SK-N-SH (cell line): ENCODE results near the gene RFPL4AL1. TPM values are rescaled to one million over a fixed set of nuclear protein-coding genes. Genes with fewer than 3 reads are reported as not detected.

Experiments
- CTCF ChIA-PET: fragments of 300-600, 350-600 bp; formaldehyde crosslinking; extraction: SDS; loops from one replicate; lab custom pipeline; 2021; lab: Yijun Ruan, JAX
- POLR2A ChIA-PET: fragments of 350-600 bp; sonication (Branson Sonifier 250); formaldehyde crosslinking; extraction: SDS; loops from one replicate; lab custom pipeline; 2020; ENCODE audit warnings: antibody characterized with exemption, inconsistent platforms; lab: Yijun Ruan, JAX
- DNase-seq: peaks from one replicate; pipeline ENCODE4 v3.0.0; 2012
- H2AFZ ChIP-seq: fragments of 200-600 bp; sonication (generic); 2 replicates; pipeline ENCODE4 v1.8.1; 2016; ENCODE audit warnings: antibody characterized with exemption, mild to moderate bottlenecking, low read depth
- H3F3A ChIP-seq: fragments of 200-600 bp; sonication (generic); replicated peaks from 2 replicates; pipeline ENCODE3; 2016; ENCODE audit warnings: antibody characterized with exemption, mild to moderate bottlenecking; ENCODE audit not compliant: insufficient read depth
- H3K27ac ChIP-seq, 2 experiments: fragments of 200-500 bp in 1 of 2; fragments of 200-600 bp in 1 of 2; sonication (Bioruptor generic) in 1 of 2; sonication (generic), shearing (Covaris generic) in 1 of 2; 2 replicates each; pipeline versions ENCODE4 v1.5.1 to v1.6.1; 2014 to 2016; ENCODE audit warnings: low read depth in 2 of 2, inconsistent platforms in 1 of 2, low read length in 1 of 2, mild to moderate bottlenecking in 1 of 2, mixed read lengths in 1 of 2
- H3K27me3 ChIP-seq: fragments of 200-600 bp; sonication (generic), shearing (Covaris generic); 2 replicates; pipeline ENCODE4 v1.6.1; 2016; ENCODE audit warnings: mixed run types; ENCODE audit not compliant: insufficient read depth
- H3K36me3 ChIP-seq, 2 experiments: fragments of 200-500 bp in 1 of 2; fragments of 200-600 bp in 1 of 2; sonication (Bioruptor generic) in 1 of 2; sonication (generic) in 1 of 2; replicated peaks in 1 of 2; 2 replicates each; pipeline versions ENCODE3 to v1.5.1; 2014 to 2016; ENCODE audit warnings: low read length in 1 of 2, mild to moderate bottlenecking in 1 of 2; ENCODE audit not compliant: insufficient read depth in 2 of 2, control insufficient read depth in 1 of 2
- H3K4me1 ChIP-seq, 2 experiments: fragments of 200-500 bp in 1 of 2; fragments of 200-600 bp in 1 of 2; sonication (Bioruptor generic) in 1 of 2; sonication (generic), shearing (Covaris generic) in 1 of 2; 2 replicates each; pipeline versions ENCODE4 v1.5.1 to v1.6.1; 2014 to 2016; ENCODE audit warnings: low read depth in 1 of 2, low read length in 1 of 2, mixed run types in 1 of 2; ENCODE audit not compliant: insufficient read depth in 2 of 2, control insufficient read depth in 1 of 2
- H3K4me2 ChIP-seq: fragments of 200-600 bp; sonication (generic), shearing (Covaris generic); 2 replicates; pipeline ENCODE4 v1.6.1; 2017; ENCODE audit warnings: mixed run types
- H3K4me3 ChIP-seq, 2 experiments: fragments of 200-500 bp in 1 of 2; fragments of 200-600 bp in 1 of 2; sonication (Bioruptor generic) in 1 of 2; sonication (generic), shearing (Covaris generic) in 1 of 2; 2 replicates each; pipeline versions ENCODE4 v1.5.1 to v1.8.1; 2014 to 2016; ENCODE audit warnings: low read depth in 2 of 2, inconsistent platforms in 1 of 2, low read length in 1 of 2, mild to moderate bottlenecking in 1 of 2, mixed read lengths in 1 of 2, moderate library complexity in 1 of 2
- H3K79me2 ChIP-seq: fragments of 200-600 bp; sonication (generic); 2 replicates; pipeline ENCODE4 v1.8.1; 2017; ENCODE audit warnings: mild to moderate bottlenecking; ENCODE audit not compliant: insufficient read depth
- H3K9ac ChIP-seq: fragments of 200-600 bp; sonication (generic); 2 replicates; pipeline ENCODE4 v1.6.1; 2017; ENCODE audit warnings: mixed run types
- H3K9me2 ChIP-seq: fragments of 200-600 bp; sonication (generic); 2 replicates; pipeline ENCODE4 v1.6.1; 2017; ENCODE audit warnings: mixed run types
- H3K9me3 ChIP-seq: fragments of 200-600 bp; sonication (generic); 2 replicates; pipeline ENCODE4 v1.6.1; 2017; ENCODE audit warnings: mixed run types, mild to moderate bottlenecking, moderate library complexity
- H4K20me1 ChIP-seq: fragments of 200-600 bp; sonication (generic); 2 replicates; pipeline ENCODE4 v1.6.1; 2017; ENCODE audit warnings: mild to moderate bottlenecking, mixed run types; ENCODE audit not compliant: insufficient read depth
- CHD2 ChIP-seq: fragments of 150-350 bp; IDR thresholded peaks from 2 replicates; pipeline ENCODE4 v1.6.1; 2018; ENCODE audit warnings: low read length; ENCODE audit not compliant: partially characterized antibody
- EZH2phosphoT487 ChIP-seq: fragments of 200-600 bp; sonication (generic); IDR thresholded peaks from 2 replicates; pipeline ENCODE4 v1.6.1; 2017; ENCODE audit warnings: low read depth, mixed run types, mild to moderate bottlenecking, antibody characterized with exemption, moderate library complexity, borderline replicate concordance
- GATA2 ChIP-seq: sonication (generic); formaldehyde crosslinking; IDR thresholded peaks from 2 replicates; pipeline ENCODE4 v1.5.0; 2020; ENCODE audit warnings: mild to moderate bottlenecking, missing genetic modification reagents
- IRF3 ChIP-seq: fragments of 150-350 bp; IDR thresholded peaks from 2 replicates; pipeline ENCODE4 v1.6.1; 2016; ENCODE audit warnings: mild to moderate bottlenecking, low read depth, low read length
- MAX ChIP-seq: IDR thresholded peaks from 2 replicates; pipeline ENCODE4 v1.4.0; 2012; ENCODE audit warnings: low read depth
- MEF2A ChIP-seq: IDR thresholded peaks from 2 replicates; pipeline ENCODE4 v1.4.0; 2012; ENCODE audit warnings: low read depth, borderline replicate concordance
- RXRA ChIP-seq: IDR thresholded peaks from 2 replicates; pipeline ENCODE4 v1.4.0; 2012; ENCODE audit warnings: low read depth, mild to moderate bottlenecking, borderline replicate concordance
- TAF1 ChIP-seq: IDR thresholded peaks from 2 replicates; pipeline ENCODE4 v1.6.1; 2012; ENCODE audit warnings: low read depth, mild to moderate bottlenecking, low read length, moderate library complexity, borderline replicate concordance
- TCF12 ChIP-seq: IDR thresholded peaks from 2 replicates; pipeline ENCODE4 v1.4.0; 2012
- ZBTB33 ChIP-seq: IDR thresholded peaks from 2 replicates; pipeline ENCODE4 v1.4.0; 2012; ENCODE audit warnings: low read depth, borderline replicate concordance
- WGBS: methylation state at CpG from one replicate; pipeline ENCODE4 v1.1.6; 2017; ENCODE audit warnings: low lambda C conversion rate; 5-methylcytosine and 5-hydroxymethylcytosine counted together
- polyA plus RNA-seq, 3 experiments: library from polyadenylated mRNA; depleted of rRNA; stranded (reverse); fragments of >200 nt; gene quantifications; 2 replicates each; pipeline ENCODE4 v1.2.3, GENCODE V29; 2012

The RFPL4AL1 gene
- polyA plus RNA-seq, 1 of the 3 experiments (the other 2 are of a cell fraction), result not detected

DNA sequence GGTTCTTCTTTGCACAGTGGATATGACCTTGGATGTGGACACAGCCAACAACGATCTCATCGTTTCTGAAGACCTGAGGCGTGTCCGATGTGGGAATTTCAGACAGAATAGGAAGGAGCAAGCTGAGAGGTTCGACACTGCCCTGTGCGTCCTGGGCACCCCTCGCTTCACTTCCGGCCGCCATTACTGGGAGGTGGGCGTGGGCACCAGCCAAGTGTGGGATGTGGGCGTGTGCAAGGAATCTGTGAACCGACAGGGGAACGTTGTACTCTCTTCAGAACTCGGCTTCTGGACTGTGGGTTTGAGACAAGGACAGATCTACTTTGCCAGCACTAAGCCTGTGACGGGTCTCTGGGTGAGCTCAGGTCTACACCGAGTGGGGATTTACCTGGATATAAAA lies 9.4 kb downstream of the RFPL4AL1 start:
- TF ChIP-seq MAX (no peak), EZH2phosphoT487 (no peak), ZBTB33 (no peak)
- TF ChIP-seq, all 33 proteins: peak for 0
- Histone ChIP-seq H3K4me1 (no peaks in the 10 kb centered on the region), H3K9me2 (no peaks in the 10 kb centered on the region), H2AFZ (no peak overlapping the region), H3K9me3 (no peaks in the 10 kb centered on the region), H3K27ac (no peak overlapping the region), H3K36me3 (no peaks in the 10 kb centered on the region), H3K4me3 (no peak overlapping the region), H3K79me2 (no peaks in the 10 kb centered on the region), H3K4me2 (no peak overlapping the region), H4K20me1 (no peaks in the 10 kb centered on the region), H3K9ac (no peak overlapping the region), H3F3A (no peaks in the 10 kb centered on the region), H3K27me3 (peaks cover 23% of the 10 kb centered on the region)
- ChIA-PET POLR2A (no interaction called here), CTCF (no interaction called here)
- WGBS, result 7% methylated on average over 6 of the region's 16 CpGs
- DNase-seq, result no peak

DNA sequence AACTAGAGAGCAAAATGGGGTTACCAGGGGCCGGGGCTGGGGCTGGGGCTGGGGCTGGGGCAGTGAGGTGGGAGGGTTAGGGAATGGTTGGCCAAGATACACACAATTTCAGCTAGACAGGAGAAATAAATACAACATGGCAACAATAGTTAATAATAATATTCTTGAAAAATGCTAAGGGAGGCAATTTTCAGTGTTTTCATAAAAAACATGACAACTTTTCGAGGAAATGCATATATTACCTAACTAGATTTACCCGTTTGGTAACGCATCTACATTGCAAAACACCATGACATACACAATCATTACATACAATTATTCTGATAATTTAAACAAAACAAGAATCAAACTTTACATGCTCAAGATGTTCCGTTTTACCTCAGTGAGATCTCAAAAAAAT lies 12.2 kb downstream of the RFPL4AL1 start:
- H3K4me1 ChIP-seq, result no peaks in the 10 kb centered on the region
- no peaks in the 10 kb centered on the region for H3K36me3 ChIP-seq
- H3K79me2 ChIP-seq, result no peaks in the 10 kb centered on the region
- 4% methylated on average over 5 of the region's 5 CpGs for WGBS
- H3K9me2 ChIP-seq, result no peaks in the 10 kb centered on the region
- H3K9ac ChIP-seq, result no peak overlapping the region
- ChIA-PET POLR2A (no interaction called here), CTCF (no interaction called here)
- H2AFZ ChIP-seq, result no peak overlapping the region
- H3K27me3 ChIP-seq, result peaks cover 16% of the 10 kb centered on the region; the same call in 1 of the 2 replicates
- no peak overlapping the region for H3K4me2 ChIP-seq
- no peak overlapping the region for H3K27ac ChIP-seq
- H4K20me1 ChIP-seq, result no peaks in the 10 kb centered on the region
- no peak for DNase-seq
- H3K9me3 ChIP-seq, result no peaks in the 10 kb centered on the region
- no peak overlapping the region for H3K4me3 ChIP-seq
- H3F3A ChIP-seq, result no peaks in the 10 kb centered on the region
- no peak for TF ChIP-seq TCF12
- TF ChIP-seq MEF2A, result no peak
- no peak for TF ChIP-seq IRF3
- TF ChIP-seq RXRA, result no peak
- TF ChIP-seq GATA2 (CRISPR knock-in tag), result no peak
- TF ChIP-seq MAX, result no peak
- no peak for TF ChIP-seq CHD2
- TF ChIP-seq TAF1, result no peak
